ENCODE data around the gene CAMSAP2. TPM values are rescaled to one million over a fixed set of nuclear protein-coding genes. Genes with fewer than 3 reads are reported as not detected.

The CAMSAP2 gene
- total RNA-seq, 1 experiment from 2014 or later, result 28.6 TPM

GRCh38 chr1:200857804-200858203 lies 119.1 kb downstream of the CAMSAP2 start:
- Histone ChIP-seq H4K20me1 (ENCODE audit: low read length) (no peaks in the 10 kb centered on the region), H3K4me3 (ENCODE audit: low read length) (no peak overlapping the region), H2AFZ (ENCODE audit: low read length) (no peak overlapping the region), H3K4me2 (ENCODE audit: low read length) (no peak overlapping the region), H3K9me3 (ENCODE audit: low read length) (no peaks in the 10 kb centered on the region), H3K9ac (ENCODE audit: low read length) (no peak overlapping the region), H3K9me2 (replicated peaks; ENCODE audit: low read length) (no peaks in the 10 kb centered on the region), H3K4me1 (ENCODE audit: insufficient read depth, low read length) (no peaks in the 10 kb centered on the region), H3K27me3 (ENCODE audit: low read length) (peaks cover 31% of the 10 kb centered on the region), H3K36me3 (ENCODE audit: low read depth, low read length) (peaks cover 27% of the 10 kb centered on the region; the same call in 1 of the 2 replicates), H3K27ac (ENCODE audit: low read length) (no peak overlapping the region), H3F3A (ENCODE audit: low read length, unreplicated experiment) (no peaks in the 10 kb centered on the region), H3K79me2 (ENCODE audit: low read length) (no peaks in the 10 kb centered on the region)
- no peak for ATAC-seq
- BruUV-seq (replicated peaks), result TSS peak; percentile 29
- intact Hi-C loops (cut with micrococcal nuclease), result no loop called here
- DNase-seq, result no peak
- ChIA-PET POLR2A (ENCODE audit: unreplicated experiment) (interaction anchor here (0.6 kb wide), 1 partner anchor 33 kb away, joined by 4 read pairs; no protein-coding TSS in a partner anchor), CTCF (no interaction called here)
- TF ChIP-seq CTCF (conservative IDR thresholded peaks at IDR 0.05; ENCODE audit: low read depth, low read length), result no peak
- TF ChIP-seq EZH2phosphoT487 (IDR thresholded peaks at IDR 0.05; ENCODE audit: borderline replicate concordance, low read length), result peak; percentile 25; the same call in 1 of the 2 replicates

- CTCF ChIA-PET, result no interaction called here
- Histone ChIP-seq H3K9me3 (ENCODE audit: low read length) (no peaks in the 10 kb centered on the region), H3K4me3 (ENCODE audit: low read length) (no peak overlapping the region), H3K9me2 (replicated peaks; ENCODE audit: low read length) (no peaks in the 10 kb centered on the region), H3K27ac (ENCODE audit: low read length) (no peak overlapping the region), H3K79me2 (ENCODE audit: low read length) (no peaks in the 10 kb centered on the region), H3K4me1 (ENCODE audit: insufficient read depth, low read length) (no peaks in the 10 kb centered on the region), H3K36me3 (ENCODE audit: low read depth, low read length) (peaks cover 10% of the 10 kb centered on the region; the same call in 1 of the 2 replicates), H3K9ac (ENCODE audit: low read length) (no peak overlapping the region), H3K4me2 (ENCODE audit: low read length) (no peak overlapping the region), H3K27me3 (ENCODE audit: low read length) (peaks cover 44% of the 10 kb centered on the region), H2AFZ (ENCODE audit: low read length) (no peak overlapping the region), H4K20me1 (ENCODE audit: low read length) (no peaks in the 10 kb centered on the region), H3F3A (ENCODE audit: low read length, unreplicated experiment) (no peaks in the 10 kb centered on the region)
- no peak for DNase-seq
- intact Hi-C loops (cut with micrococcal nuclease), result loop anchor here (10.0 kb wide), 1 partner anchor 183 kb away; no protein-coding TSS in a partner anchor
- no peak for TF ChIP-seq EZH2 (IDR thresholded peaks at IDR 0.05; ENCODE audit: low read length, unreplicated experiment)
- no peak for TF ChIP-seq CTCF (conservative IDR thresholded peaks at IDR 0.05; ENCODE audit: low read depth, low read length)
- no peak for TF ChIP-seq EZH2phosphoT487 (IDR thresholded peaks at IDR 0.05; ENCODE audit: borderline replicate concordance, low read length)
- no TSS peak for BruUV-seq (replicated peaks)
- no peak for ATAC-seq
- POLR2A ChIA-PET (ENCODE audit: unreplicated experiment), result no interaction called here
Observed at GRCh38 chr1:200861937-200862647, 123.4 kb downstream of the CAMSAP2 start.

- H3K36me3 ChIP-seq (ENCODE audit: low read depth, low read length), result peaks cover 3% of the 10 kb centered on the region; the same call in 1 of the 2 replicates
- DNase-seq (no peak), ATAC-seq (no peak)
- H4K20me1 ChIP-seq (ENCODE audit: low read length), result no peaks in the 10 kb centered on the region
- H3K4me3 ChIP-seq (ENCODE audit: low read length), result no peak overlapping the region
- H3K4me1 ChIP-seq (ENCODE audit: insufficient read depth, low read length), result no peaks in the 10 kb centered on the region
- no peak overlapping the region for H3K4me2 ChIP-seq (ENCODE audit: low read length)
- no peak overlapping the region for H3K9ac ChIP-seq (ENCODE audit: low read length)
- H2AFZ ChIP-seq (ENCODE audit: low read length), result no peak overlapping the region
- intact Hi-C loops (cut with micrococcal nuclease), result loop anchor here (10.0 kb wide), 1 partner anchor 182 kb away; no protein-coding TSS in a partner anchor
- ChIA-PET POLR2A (ENCODE audit: unreplicated experiment) (no interaction called here), CTCF (no interaction called here)
- H3K79me2 ChIP-seq (ENCODE audit: low read length), result no peaks in the 10 kb centered on the region
- H3K27me3 ChIP-seq (ENCODE audit: low read length), result peaks cover 51% of the 10 kb centered on the region
- BruUV-seq (replicated peaks), result no TSS peak
- H3K27ac ChIP-seq (ENCODE audit: low read length), result no peak overlapping the region
- TF ChIP-seq CTCF (conservative IDR thresholded peaks at IDR 0.05; ENCODE audit: low read depth, low read length) (no peak), EZH2 (IDR thresholded peaks at IDR 0.05; ENCODE audit: low read length, unreplicated experiment) (no peak), EZH2phosphoT487 (IDR thresholded peaks at IDR 0.05; ENCODE audit: borderline replicate concordance, low read length) (no peak)
- no peaks in the 10 kb centered on the region for H3K9me2 ChIP-seq (replicated peaks; ENCODE audit: low read length)
- no peaks in the 10 kb centered on the region for H3F3A ChIP-seq (ENCODE audit: low read length, unreplicated experiment)
- no peaks in the 10 kb centered on the region for H3K9me3 ChIP-seq (ENCODE audit: low read length)
Observed at GRCh38 chr1:200862713-200863415, 124.2 kb downstream of the CAMSAP2 start.
